Memory B cell (primary cell): ENCODE results near the gene LTBR.
"Not testable (repeated sequence)": the region's sequence is repeated elsewhere in the genome, so short reads cannot be mapped to it uniquely, and the experiment has no call there.

Source experiments
- ATAC-seq: fragments of 150-1000 bp; cut with Tn5 transposase; 2 replicates; pipeline ENCODE4 v1.10.0; 2021; ENCODE audit warnings: low read depth, mild to moderate bottlenecking, moderate library complexity
- DNase-seq, 2 donors: peaks; one replicate each; pipeline ENCODE4 v3.0.0; 2022; ENCODE audit warnings: low spot score in 2 of 2
- H3K27ac Mint-ChIP-seq: one replicate; pipeline ENCODE4 v1.8.0; 2022; ENCODE audit warnings: mild to moderate bottlenecking, moderate library complexity, mixed read lengths
- H3K27me3 Mint-ChIP-seq: one replicate; pipeline ENCODE4 v1.8.0; 2022; ENCODE audit warnings: mixed read lengths
- H3K36me3 Mint-ChIP-seq: one replicate; pipeline ENCODE4 v1.8.0; 2022; ENCODE audit warnings: mild to moderate bottlenecking, mixed read lengths
- H3K4me1 Mint-ChIP-seq: one replicate; pipeline ENCODE4 v1.8.0; 2022; ENCODE audit warnings: mixed read lengths
- H3K4me3 Mint-ChIP-seq: one replicate; pipeline ENCODE4 v1.8.0; 2022; ENCODE audit warnings: mild to moderate bottlenecking, moderate library complexity, mixed read lengths
- H3K9me3 Mint-ChIP-seq: one replicate; pipeline ENCODE4 v1.8.0; 2022; ENCODE audit warnings: mixed read lengths

LTBR gene

GRCh38 chr12:6341417-6342139 lies 42.4 kb upstream of the LTBR start, which contains the start of gene TNFRSF1A:
TNFRSF1A (minus strand) TSS chr12:6342076; CDS start chr12:6341814, 262 bp downstream.
- Mint-ChIP-seq H3K36me3 (no peaks in the 10 kb centered on the region), H3K27me3 (peaks cover 38% of the 10 kb centered on the region), H3K27ac (no peak within 1 kb of the TSS), H3K4me3 (no peak within 1 kb of the TSS), H3K9me3 (no peaks in the 10 kb centered on the region), H3K4me1 (peaks cover 5% of the 10 kb centered on the region)
- ATAC-seq (no peak), DNase-seq (no peak)

GRCh38 chr12:6342140-6342889 lies 41.6 kb upstream of the LTBR start:
- H3K4me1 Mint-ChIP-seq = peaks cover 6% of the 10 kb centered on the region
- peaks cover 43% of the 10 kb centered on the region for H3K27me3 Mint-ChIP-seq
- H3K27ac Mint-ChIP-seq = no peak overlapping the region
- DNase-seq (no peak), ATAC-seq (no peak)
- H3K9me3 Mint-ChIP-seq = peaks cover 4% of the 10 kb centered on the region
- peaks cover 3% of the 10 kb centered on the region for H3K36me3 Mint-ChIP-seq
- H3K4me3 Mint-ChIP-seq = no peak overlapping the region

- peaks cover 6% of the 10 kb centered on the region for H3K4me1 Mint-ChIP-seq
Observed at GRCh38 chr12:6343518-6343917, 40.4 kb upstream of the LTBR start.

DNA sequence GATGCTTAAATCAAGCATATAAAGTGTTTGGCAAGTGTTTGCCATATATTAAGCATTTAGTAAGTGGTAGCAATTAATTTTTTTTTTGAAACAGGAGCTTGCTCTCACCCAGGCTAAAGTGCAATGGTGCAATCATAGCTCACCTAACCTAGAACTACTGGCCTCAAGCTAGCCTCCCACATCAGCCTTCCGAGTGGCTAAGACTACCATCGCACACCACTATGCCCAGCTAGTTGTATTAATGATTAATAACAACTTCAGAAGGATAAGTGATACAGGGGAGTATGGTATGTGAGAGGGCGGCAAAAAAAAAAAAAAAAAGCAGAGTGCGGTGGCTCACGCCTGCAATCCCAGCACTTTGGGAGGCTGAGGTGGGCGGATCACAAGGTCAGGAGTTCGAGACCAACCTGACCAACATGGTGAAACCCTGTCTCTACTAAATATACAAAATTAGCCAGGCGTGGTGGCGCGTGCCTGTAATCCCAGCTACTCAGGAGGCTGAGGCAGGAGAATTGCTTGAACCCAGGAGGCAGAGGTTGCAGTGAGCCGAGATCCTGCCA lies 39.8 kb upstream of the LTBR start:
- not testable (repeated sequence) for H3K27ac Mint-ChIP-seq, H3K4me1 Mint-ChIP-seq, H3K9me3 Mint-ChIP-seq, H3K4me3 Mint-ChIP-seq, DNase-seq, H3K36me3 Mint-ChIP-seq, ATAC-seq
- H3K27me3 Mint-ChIP-seq = peaks cover 46% of the 10 kb centered on the region

More at GRCh38 chr12:6343518-6343917, 40.4 kb upstream of the LTBR start:
- ATAC-seq (no peak), DNase-seq (no peak)
- H3K36me3 Mint-ChIP-seq = peaks cover 3% of the 10 kb centered on the region
- no peak overlapping the region for H3K27ac Mint-ChIP-seq
- no peak overlapping the region for H3K4me3 Mint-ChIP-seq
- peaks cover 4% of the 10 kb centered on the region for H3K9me3 Mint-ChIP-seq
- H3K27me3 Mint-ChIP-seq = peaks cover 44% of the 10 kb centered on the region

DNA sequence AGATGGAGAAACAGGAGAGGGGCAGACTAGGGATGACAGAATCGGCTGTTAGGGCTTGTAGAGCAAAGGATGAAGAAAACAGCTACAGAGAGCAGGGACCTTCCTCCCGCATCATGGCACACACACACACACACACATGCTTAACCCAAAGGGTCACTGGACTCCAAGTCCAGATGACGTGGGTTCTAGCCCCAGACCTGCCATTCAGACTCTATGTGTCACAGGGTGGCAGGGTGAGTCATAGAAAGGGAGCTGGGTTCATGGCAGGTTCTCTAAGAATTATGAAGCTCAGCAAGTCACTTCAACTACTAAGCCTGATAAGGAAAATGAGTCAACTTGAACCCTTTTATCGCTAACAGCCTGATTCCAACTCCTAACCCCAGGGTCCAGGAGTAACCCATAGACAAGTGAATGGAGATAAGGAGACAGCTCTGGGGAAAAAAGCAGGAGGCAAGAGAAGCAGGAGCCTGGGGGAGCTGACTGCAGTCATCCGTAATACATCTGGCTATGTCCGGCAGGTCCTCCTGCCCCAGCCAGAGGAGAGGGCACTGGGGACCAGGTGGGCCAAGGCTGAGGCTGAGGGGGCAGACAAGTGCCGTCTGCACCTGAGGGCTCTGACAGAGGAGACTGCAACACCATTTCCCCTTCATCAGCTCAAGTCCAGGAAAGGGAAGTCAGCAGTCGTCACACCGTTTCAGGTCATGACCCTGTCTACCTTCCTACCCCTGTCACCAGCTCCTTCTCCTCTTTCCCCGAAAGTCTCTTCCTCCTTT lies 38.5 kb upstream of the LTBR start:
- H3K4me1 Mint-ChIP-seq = peaks cover 6% of the 10 kb centered on the region
- H3K9me3 Mint-ChIP-seq = peaks cover 4% of the 10 kb centered on the region
- peaks cover 46% of the 10 kb centered on the region for H3K27me3 Mint-ChIP-seq
- no peak overlapping the region for H3K27ac Mint-ChIP-seq
- H3K4me3 Mint-ChIP-seq = no peak overlapping the region
- DNase-seq (no peak), ATAC-seq (peak; percentile 44)
- H3K36me3 Mint-ChIP-seq = peaks cover 3% of the 10 kb centered on the region

- Mint-ChIP-seq H3K27me3 (peaks cover 42% of the 10 kb centered on the region), H3K4me3 (no peak overlapping the region), H3K36me3 (peaks cover 3% of the 10 kb centered on the region), H3K4me1 (peaks cover 3% of the 10 kb centered on the region), H3K27ac (no peak overlapping the region), H3K9me3 (peaks cover 4% of the 10 kb centered on the region)
- ATAC-seq (no peak), DNase-seq (no peak)
Observed at GRCh38 chr12:6346235-6346832, 37.6 kb upstream of the LTBR start.

GRCh38 chr12:6346942-6347341 lies 37.0 kb upstream of the LTBR start:
- Mint-ChIP-seq H3K36me3 (peaks cover 3% of the 10 kb centered on the region), H3K27me3 (peaks cover 38% of the 10 kb centered on the region), H3K4me3 (no peak overlapping the region), H3K27ac (no peak overlapping the region), H3K4me1 (peaks cover 3% of the 10 kb centered on the region), H3K9me3 (peaks cover 4% of the 10 kb centered on the region)
- ATAC-seq (no peak), DNase-seq (no peak)

DNA sequence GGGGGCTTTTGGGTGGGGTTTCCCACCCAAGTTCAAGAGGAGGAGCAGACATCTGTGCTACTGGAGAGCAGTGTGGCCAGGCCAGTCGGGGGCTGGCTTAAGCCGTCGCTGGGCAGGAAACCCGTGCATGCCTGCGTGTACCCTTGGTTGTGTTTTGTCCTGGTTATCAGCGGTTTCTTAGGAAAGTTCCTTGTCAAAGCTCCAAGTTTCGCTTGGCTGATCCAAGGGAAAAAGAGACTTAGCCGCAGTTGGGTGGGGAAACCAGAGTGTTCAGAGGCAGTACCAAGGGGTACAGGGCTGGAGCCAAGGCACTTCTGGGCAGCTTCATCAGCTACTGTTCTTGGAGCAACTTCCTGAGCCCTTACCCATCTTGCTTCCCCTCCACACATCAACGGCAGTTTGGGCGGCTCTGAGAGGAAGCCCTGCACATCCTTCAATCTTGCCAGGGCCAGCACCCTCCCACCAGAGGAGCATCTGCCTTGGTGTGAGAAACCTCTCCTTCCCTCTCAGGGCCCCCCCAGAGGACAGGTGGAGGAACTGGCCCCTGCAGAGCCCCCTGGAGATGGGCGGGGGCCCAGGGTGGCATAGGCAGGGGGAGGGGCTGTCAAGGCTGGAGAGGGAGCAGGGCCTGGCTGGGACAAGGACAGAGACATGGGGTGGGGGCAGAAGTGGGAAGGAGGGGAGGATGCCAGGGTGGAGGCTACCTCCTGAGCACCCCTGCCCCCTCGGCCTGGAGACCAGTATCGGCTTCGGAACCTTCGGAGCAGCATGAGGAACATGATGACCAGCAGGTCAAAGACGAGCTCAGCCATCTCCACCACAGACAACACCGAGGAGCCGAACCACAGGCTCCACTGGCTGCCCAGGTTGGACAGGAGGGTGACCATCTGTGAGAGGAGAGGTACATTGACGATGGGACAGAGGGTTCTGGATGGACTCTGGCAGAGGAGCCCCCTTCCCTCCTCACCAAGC lies 36.3 kb upstream of the LTBR start:
- H3K27me3 Mint-ChIP-seq = peaks cover 35% of the 10 kb centered on the region
- DNase-seq (no peak), ATAC-seq (no peak)
- peaks cover 3% of the 10 kb centered on the region for H3K4me1 Mint-ChIP-seq
- no peak overlapping the region for H3K27ac Mint-ChIP-seq
- peaks cover 3% of the 10 kb centered on the region for H3K36me3 Mint-ChIP-seq
- peaks cover 4% of the 10 kb centered on the region for H3K9me3 Mint-ChIP-seq
- no peak overlapping the region for H3K4me3 Mint-ChIP-seq

DNA sequence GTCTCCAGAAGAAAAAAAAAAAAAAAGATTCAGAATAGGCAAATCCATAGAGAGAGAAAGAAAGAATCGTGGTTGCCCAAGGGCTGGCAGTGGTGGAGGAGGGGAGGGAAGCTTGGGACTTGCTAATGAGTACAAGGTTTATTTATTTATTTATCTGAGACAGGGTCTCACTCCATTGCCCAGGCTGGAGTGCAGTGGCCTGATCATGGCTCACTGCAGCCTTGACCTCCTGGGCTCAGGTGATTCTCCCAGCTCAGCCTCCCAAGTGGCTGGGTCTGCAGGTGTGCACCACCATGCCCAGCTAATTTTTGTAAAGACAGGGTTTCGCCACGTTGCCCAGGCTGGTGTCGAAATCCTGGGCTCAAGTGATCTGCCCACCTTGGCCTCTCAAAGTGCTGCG lies 32.3 kb upstream of the LTBR start:
- peaks cover 33% of the 10 kb centered on the region for H3K27me3 Mint-ChIP-seq

GRCh38 chr12:6352193-6353173 lies 31.5 kb upstream of the LTBR start:
- Mint-ChIP-seq H3K4me3 (no peak overlapping the region), H3K27me3 (peaks cover 29% of the 10 kb centered on the region), H3K27ac (no peak overlapping the region), H3K4me1 (no peaks in the 10 kb centered on the region), H3K36me3 (no peaks in the 10 kb centered on the region), H3K9me3 (no peaks in the 10 kb centered on the region)
- no peak for DNase-seq
- ATAC-seq = no peak

More for the DNA sequence above, 32.3 kb upstream of the LTBR start:
- Mint-ChIP-seq H3K36me3 (peaks cover 3% of the 10 kb centered on the region), H3K27ac (no peak overlapping the region), H3K9me3 (peaks cover 4% of the 10 kb centered on the region), H3K4me1 (peaks cover 3% of the 10 kb centered on the region), H3K4me3 (no peak overlapping the region)
- DNase-seq = no peak
- no peak for ATAC-seq

GRCh38 chr12:6354495-6355393 lies 29.2 kb upstream of the LTBR start:
- ATAC-seq = no peak
- no peak for DNase-seq

More at GRCh38 chr12:6354495-6355393, 29.2 kb upstream of the LTBR start:
- Mint-ChIP-seq H3K27me3 (peaks cover 26% of the 10 kb centered on the region), H3K27ac (no peak overlapping the region), H3K4me3 (no peak overlapping the region), H3K9me3 (no peaks in the 10 kb centered on the region), H3K36me3 (no peaks in the 10 kb centered on the region), H3K4me1 (no peaks in the 10 kb centered on the region)
